ENCODE data around the gene SFT2D3.

SFT2D3 gene

GRCh38 chr2:127664895-127665225 lies 36.4 kb upstream of the SFT2D3 start:
- DNase-seq, result no peak

GRCh38 chr2:127665267-127665893 lies 35.9 kb upstream of the SFT2D3 start:
- DNase-seq, result no peak

- no peak for DNase-seq
Measured at GRCh38 chr2:127669056-127669455, 32.2 kb upstream of the SFT2D3 start.

- DNase-seq, result no peak
Measured at GRCh38 chr2:127670055-127670956, 31.0 kb upstream of the SFT2D3 start.

GRCh38 chr2:127670957-127671290 lies 30.4 kb upstream of the SFT2D3 start:
- DNase-seq, result no peak

- DNase-seq, result no peak
Measured at GRCh38 chr2:127671557-127672302, 29.6 kb upstream of the SFT2D3 start.

- no peak for DNase-seq
Measured at GRCh38 chr2:127672341-127673224, 28.7 kb upstream of the SFT2D3 start.

- no peak for DNase-seq
Measured at GRCh38 chr2:127673291-127674069, 27.8 kb upstream of the SFT2D3 start.

GRCh38 chr2:127674241-127675209 lies 26.8 kb upstream of the SFT2D3 start:
- DNase-seq, result peak; percentile 25

GRCh38 chr2:127675331-127676261 lies 25.7 kb upstream of the SFT2D3 start, which contains the start of gene LIMS2:
TSS of gene LIMS2 (minus strand) at chr2:127675530. CDS start at chr2:127675024, 506 bp downstream.
- no peak for DNase-seq

GRCh38 chr2:127676906-127677305 lies 24.4 kb upstream of the SFT2D3 start:
- DNase-seq, result no peak

GRCh38 chr2:127678531-127678930 lies 22.8 kb upstream of the SFT2D3 start:
- no peak for DNase-seq

GRCh38 chr2:127678991-127679390 lies 22.3 kb upstream of the SFT2D3 start:
- DNase-seq, result no peak

- no peak for DNase-seq
Measured at GRCh38 chr2:127679680-127680361, 21.5 kb upstream of the SFT2D3 start.

GRCh38 chr2:127680706-127681287 lies 20.5 kb upstream of the SFT2D3 start:
- DNase-seq, result no peak

GRCh38 chr2:127681288-127681804 lies 20.0 kb upstream of the SFT2D3 start:
- no peak for DNase-seq

GRCh38 chr2:127681976-127682857 lies 19.1 kb upstream of the SFT2D3 start:
- no peak for DNase-seq
